ENCODE results near the gene SPOCK1. TPM values are rescaled to one million over a fixed set of nuclear protein-coding genes. Genes with fewer than 3 reads are reported as not detected.

Gene SPOCK1
- total and polyA plus RNA-seq, 4 donors: 31.8 to 217 (median 132) TPM

- WGBS (ENCODE audit: insufficient coverage): 75% methylated on average over 2 of the region's 4 CpGs
- no peak overlapping the region for H3K27ac ChIP-seq (ENCODE audit: low read depth, low read length)
- no peaks in the 10 kb centered on the region for H3K27me3 ChIP-seq (ENCODE audit: control insufficient read depth, insufficient read depth, low read length)
- no peak for DNase-seq (ENCODE audit: low read depth in 4 of 6, low spot score in 6 of 6)
- H3K4me1 ChIP-seq (ENCODE audit: control insufficient read depth, insufficient read depth, low read length): no peaks in the 10 kb centered on the region
- H3K4me3 ChIP-seq (ENCODE audit: low read depth, low read length): no peak overlapping the region
- H3K36me3 ChIP-seq (ENCODE audit: control insufficient read depth, insufficient read depth, low read length): no peaks in the 10 kb centered on the region
- no peaks in the 10 kb centered on the region for H3K9me3 ChIP-seq (ENCODE audit: control insufficient read depth, insufficient read depth, low read length)
Observed at GRCh38 chr5:137481596-137481995, 17.5 kb downstream of the SPOCK1 start.

GRCh38 chr5:137478043-137478442, 21.1 kb downstream of the SPOCK1 start:
- no peaks in the 10 kb centered on the region for H3K4me1 ChIP-seq (ENCODE audit: control insufficient read depth, insufficient read depth, low read length)
- no peaks in the 10 kb centered on the region for H3K27me3 ChIP-seq (ENCODE audit: control insufficient read depth, insufficient read depth, low read length)
- no peak overlapping the region for H3K4me3 ChIP-seq (ENCODE audit: low read depth, low read length)
- H3K27ac ChIP-seq (ENCODE audit: low read depth, low read length): no peak overlapping the region
- WGBS (ENCODE audit: insufficient coverage): 69% methylated on average over 2 of the region's 3 CpGs
- no peaks in the 10 kb centered on the region for H3K36me3 ChIP-seq (ENCODE audit: control insufficient read depth, insufficient read depth, low read length)
- DNase-seq (ENCODE audit: low read depth in 4 of 6, low spot score in 6 of 6): no peak
- no peaks in the 10 kb centered on the region for H3K9me3 ChIP-seq (ENCODE audit: control insufficient read depth, insufficient read depth, low read length)

GRCh38 chr5:137470921-137471220, 28.3 kb downstream of the SPOCK1 start:
- Histone ChIP-seq H3K4me3 (ENCODE audit: low read depth, low read length) (no peak overlapping the region), H3K27me3 (ENCODE audit: control insufficient read depth, insufficient read depth, low read length) (no peaks in the 10 kb centered on the region), H3K4me1 (ENCODE audit: control insufficient read depth, insufficient read depth, low read length) (no peaks in the 10 kb centered on the region), H3K9me3 (ENCODE audit: control insufficient read depth, insufficient read depth, low read length) (no peaks in the 10 kb centered on the region), H3K36me3 (ENCODE audit: control insufficient read depth, insufficient read depth, low read length) (no peaks in the 10 kb centered on the region), H3K27ac (ENCODE audit: low read depth, low read length) (no peak overlapping the region)
- 67% methylated on average over 1 of the region's 4 CpGs for WGBS (ENCODE audit: insufficient coverage)
- DNase-seq (ENCODE audit: low read depth in 4 of 6, low spot score in 6 of 6): no peak

- Histone ChIP-seq H3K27me3 (ENCODE audit: control insufficient read depth, insufficient read depth, low read length) (no peaks in the 10 kb centered on the region), H3K9me3 (ENCODE audit: control insufficient read depth, insufficient read depth, low read length) (no peaks in the 10 kb centered on the region), H3K4me3 (ENCODE audit: low read depth, low read length) (no peak overlapping the region), H3K4me1 (ENCODE audit: control insufficient read depth, insufficient read depth, low read length) (no peaks in the 10 kb centered on the region), H3K27ac (ENCODE audit: low read depth, low read length) (no peak overlapping the region), H3K36me3 (ENCODE audit: control insufficient read depth, insufficient read depth, low read length) (no peaks in the 10 kb centered on the region)
- no peak for DNase-seq (ENCODE audit: low read depth in 4 of 6, low spot score in 6 of 6)
- WGBS (ENCODE audit: insufficient coverage): 85% methylated on average over 3 of the region's 5 CpGs
Observed at GRCh38 chr5:137470111-137470920, 28.8 kb downstream of the SPOCK1 start.

GRCh38 chr5:137466889-137467288, 32.2 kb downstream of the SPOCK1 start:
- H3K4me3 ChIP-seq (ENCODE audit: low read depth, low read length): no peak overlapping the region
- H3K27ac ChIP-seq (ENCODE audit: low read depth, low read length): no peak overlapping the region
- no peaks in the 10 kb centered on the region for H3K27me3 ChIP-seq (ENCODE audit: control insufficient read depth, insufficient read depth, low read length)
- no peaks in the 10 kb centered on the region for H3K36me3 ChIP-seq (ENCODE audit: control insufficient read depth, insufficient read depth, low read length)
- H3K9me3 ChIP-seq (ENCODE audit: control insufficient read depth, insufficient read depth, low read length): no peaks in the 10 kb centered on the region
- peak in 1 of 6 donors; percentile 42 for DNase-seq (ENCODE audit: low read depth in 4 of 6, low spot score in 6 of 6)
- peaks cover 6% of the 10 kb centered on the region for H3K4me1 ChIP-seq (ENCODE audit: control insufficient read depth, insufficient read depth, low read length)
- 46% methylated on average over 2 of the region's 3 CpGs for WGBS (ENCODE audit: insufficient coverage)

- no CpG with 5 or more reads among the region's 1 CpG for WGBS (ENCODE audit: insufficient coverage)
- peak in 1 of 6 donors; percentile 34 for DNase-seq (ENCODE audit: low read depth in 4 of 6, low spot score in 6 of 6)
- no peaks in the 10 kb centered on the region for H3K27me3 ChIP-seq (ENCODE audit: control insufficient read depth, insufficient read depth, low read length)
- no peaks in the 10 kb centered on the region for H3K9me3 ChIP-seq (ENCODE audit: control insufficient read depth, insufficient read depth, low read length)
- H3K27ac ChIP-seq (ENCODE audit: low read depth, low read length): no peak overlapping the region
- no peak overlapping the region for H3K4me3 ChIP-seq (ENCODE audit: low read depth, low read length)
- peaks cover 7% of the 10 kb centered on the region for H3K4me1 ChIP-seq (ENCODE audit: control insufficient read depth, insufficient read depth, low read length)
- H3K36me3 ChIP-seq (ENCODE audit: control insufficient read depth, insufficient read depth, low read length): no peaks in the 10 kb centered on the region
Observed at GRCh38 chr5:137465930-137466329, 33.2 kb downstream of the SPOCK1 start.

- DNase-seq (ENCODE audit: low read depth in 4 of 6, low spot score in 6 of 6): no peak
- Histone ChIP-seq H3K4me3 (ENCODE audit: low read depth, low read length) (no peak overlapping the region), H3K27me3 (ENCODE audit: control insufficient read depth, insufficient read depth, low read length) (no peaks in the 10 kb centered on the region), H3K9me3 (ENCODE audit: control insufficient read depth, insufficient read depth, low read length) (no peaks in the 10 kb centered on the region), H3K27ac (ENCODE audit: low read depth, low read length) (no peak overlapping the region), H3K36me3 (ENCODE audit: control insufficient read depth, insufficient read depth, low read length) (no peaks in the 10 kb centered on the region), H3K4me1 (ENCODE audit: control insufficient read depth, insufficient read depth, low read length) (peaks cover 7% of the 10 kb centered on the region)
- 83% methylated on average over 2 of the region's 4 CpGs for WGBS (ENCODE audit: insufficient coverage)
Observed at GRCh38 chr5:137462816-137463520, 36.2 kb downstream of the SPOCK1 start.

- no peaks in the 10 kb centered on the region for H3K36me3 ChIP-seq (ENCODE audit: control insufficient read depth, insufficient read depth, low read length)
- peaks cover 7% of the 10 kb centered on the region for H3K4me1 ChIP-seq (ENCODE audit: control insufficient read depth, insufficient read depth, low read length)
- no peak overlapping the region for H3K27ac ChIP-seq (ENCODE audit: low read depth, low read length)
- DNase-seq (ENCODE audit: low read depth in 4 of 6, low spot score in 6 of 6): no peak
- 61% methylated on average over 5 of the region's 5 CpGs for WGBS (ENCODE audit: insufficient coverage)
- H3K9me3 ChIP-seq (ENCODE audit: control insufficient read depth, insufficient read depth, low read length): no peaks in the 10 kb centered on the region
- H3K27me3 ChIP-seq (ENCODE audit: control insufficient read depth, insufficient read depth, low read length): no peaks in the 10 kb centered on the region
- H3K4me3 ChIP-seq (ENCODE audit: low read depth, low read length): no peak overlapping the region
Observed at GRCh38 chr5:137462265-137462590, 36.9 kb downstream of the SPOCK1 start.

- H3K4me1 ChIP-seq (ENCODE audit: control insufficient read depth, insufficient read depth, low read length): peaks cover 7% of the 10 kb centered on the region
- no peaks in the 10 kb centered on the region for H3K36me3 ChIP-seq (ENCODE audit: control insufficient read depth, insufficient read depth, low read length)
- 58% methylated on average over 6 of the region's 6 CpGs for WGBS (ENCODE audit: insufficient coverage)
- DNase-seq (ENCODE audit: low read depth in 4 of 6, low spot score in 6 of 6): peak in 1 of 6 donors; percentile 55
- H3K27ac ChIP-seq (ENCODE audit: low read depth, low read length): no peak overlapping the region
- H3K4me3 ChIP-seq (ENCODE audit: low read depth, low read length): no peak overlapping the region
- no peaks in the 10 kb centered on the region for H3K9me3 ChIP-seq (ENCODE audit: control insufficient read depth, insufficient read depth, low read length)
- no peaks in the 10 kb centered on the region for H3K27me3 ChIP-seq (ENCODE audit: control insufficient read depth, insufficient read depth, low read length)
Observed at GRCh38 chr5:137461391-137462264, 37.5 kb downstream of the SPOCK1 start.

Measured in spinal cord (tissue), 10 donors.